Thyroid gland (tissue), 4 donors: Measurements from ENCODE around the gene MUC3A. TPM values are rescaled to one million over a fixed set of nuclear protein-coding genes. Genes with fewer than 3 reads are reported as not detected.
"Not testable (repeated sequence)": the region's sequence is repeated elsewhere in the genome, so short reads cannot be mapped to it uniquely, and the experiment has no call there.

Experiments used
- DNase-seq, 2 donors: peaks; one replicate each; pipeline ENCODE4 v3.0.0-alpha.2; 2019
- H3K27ac ChIP-seq, 3 donors: fragments of 200-600 bp; sonication (generic); 1 replicate in 2 of 3; 2 replicates in 1 of 3; pipeline ENCODE4 v1.5.1; 2016 to 2019; ENCODE audit warnings: mild to moderate bottlenecking in 1 of 3, moderate library complexity in 1 of 3
- H3K27me3 ChIP-seq: fragments of 200-600 bp; sonication (generic); one replicate; pipeline ENCODE4 v1.5.1; 2019
- H3K36me3 ChIP-seq, 2 donors: fragments of 200-600 bp; sonication (generic); one replicate each; pipeline ENCODE4 v1.5.1; 2016 to 2019
- H3K4me1 ChIP-seq, 2 donors: fragments of 200-600 bp; sonication (generic); one replicate each; pipeline ENCODE4 v1.5.1; 2017 to 2019
- H3K4me3 ChIP-seq, 3 donors: fragments of 200-600 bp; sonication (generic); replicated peaks in 1 of 3; 1 replicate in 2 of 3; 2 replicates in 1 of 3; pipeline ENCODE4 v1.5.1; 2016; ENCODE audit warnings: mild to moderate bottlenecking in 1 of 3
- H3K9me3 ChIP-seq: fragments of 200-600 bp; sonication (generic); one replicate; pipeline ENCODE4 v1.5.1; 2017
- POLR2A ChIP-seq, 2 donors: fragments of 450-650 bp; IDR thresholded peaks; one replicate each; pipeline ENCODE4 v1.6.1; 2017; ENCODE audit warnings: antibody characterized with exemption in 2 of 2, mild to moderate bottlenecking in 2 of 2, moderate library complexity in 1 of 2
- WGBS, 2 donors: methylation state at CpG; one replicate each; pipeline ENCODE4 v1.1.5; 2017; 5-methylcytosine and 5-hydroxymethylcytosine counted together
- intact Hi-C: fragments of 100-400 bp; cut with DNase I; formaldehyde crosslinking; loops from one replicate; pipeline ENCODE4 v1.15.1; 2023
- total RNA-seq, 4 donors: library from RNA; depleted of rRNA; stranded (reverse); fragments of >200 nt; gene quantifications; one replicate each; pipeline ENCODE4 v1.2.3, GENCODE V29; 2016
- TF ChIP-seq, protein P1 (sequence below), 6 experiments: fragments of 200-600 bp in 3 of 6; fragments of 450-650 bp in 3 of 6; sonication (generic) in 3 of 6; IDR thresholded peaks; one replicate each; pipeline ENCODE4 v1.5.1; 2016 to 2019; ENCODE audit warnings: antibody characterized with exemption in 6 of 6, mild to moderate bottlenecking in 2 of 6, inconsistent platforms in 1 of 6, moderate library complexity in 1 of 6

The MUC3A gene
- total RNA-seq, 4 donors from 2014 or later, result under 0.01 to 0.29 (median 0.22) TPM

DNA sequence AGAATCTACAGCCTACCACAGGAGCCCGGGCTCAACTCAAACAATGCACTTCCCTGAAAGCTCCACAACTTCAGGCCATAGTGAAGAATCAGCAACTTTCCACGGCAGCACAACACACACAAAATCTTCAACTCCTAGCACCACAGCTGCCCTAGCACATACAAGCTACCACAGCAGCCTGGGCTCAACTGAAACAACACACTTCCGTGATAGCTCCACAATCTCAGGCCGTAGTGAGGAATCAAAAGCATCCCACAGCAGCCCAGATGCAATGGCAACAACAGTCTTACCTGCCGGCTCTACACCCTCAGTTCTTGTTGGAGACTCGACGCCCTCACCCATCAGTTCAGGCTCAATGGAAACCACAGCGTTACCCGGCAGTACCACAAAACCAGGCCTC lies 42.3 kb downstream of the MUC3A start:
- Histone ChIP-seq H3K4me1 (no peaks in the 10 kb centered on the region), H3K9me3 (no peaks in the 10 kb centered on the region), H3K36me3 (no peaks in the 10 kb centered on the region), H3K27ac (no peak overlapping the region), H3K4me3 (no peak overlapping the region), H3K27me3 (no peaks in the 10 kb centered on the region)
- 86 to 88% methylated on average over 9 of the region's 9 CpGs for WGBS, 2 donors
- intact Hi-C loops, result no loop called here
- no peak for DNase-seq
- TF ChIP-seq POLR2A (IDR thresholded peaks at IDR 0.05), result no peak
- TF ChIP-seq, protein P1, sequence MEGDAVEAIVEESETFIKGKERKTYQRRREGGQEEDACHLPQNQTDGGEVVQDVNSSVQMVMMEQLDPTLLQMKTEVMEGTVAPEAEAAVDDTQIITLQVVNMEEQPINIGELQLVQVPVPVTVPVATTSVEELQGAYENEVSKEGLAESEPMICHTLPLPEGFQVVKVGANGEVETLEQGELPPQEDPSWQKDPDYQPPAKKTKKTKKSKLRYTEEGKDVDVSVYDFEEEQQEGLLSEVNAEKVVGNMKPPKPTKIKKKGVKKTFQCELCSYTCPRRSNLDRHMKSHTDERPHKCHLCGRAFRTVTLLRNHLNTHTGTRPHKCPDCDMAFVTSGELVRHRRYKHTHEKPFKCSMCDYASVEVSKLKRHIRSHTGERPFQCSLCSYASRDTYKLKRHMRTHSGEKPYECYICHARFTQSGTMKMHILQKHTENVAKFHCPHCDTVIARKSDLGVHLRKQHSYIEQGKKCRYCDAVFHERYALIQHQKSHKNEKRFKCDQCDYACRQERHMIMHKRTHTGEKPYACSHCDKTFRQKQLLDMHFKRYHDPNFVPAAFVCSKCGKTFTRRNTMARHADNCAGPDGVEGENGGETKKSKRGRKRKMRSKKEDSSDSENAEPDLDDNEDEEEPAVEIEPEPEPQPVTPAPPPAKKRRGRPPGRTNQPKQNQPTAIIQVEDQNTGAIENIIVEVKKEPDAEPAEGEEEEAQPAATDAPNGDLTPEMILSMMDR (IDR thresholded peaks at IDR 0.05), result no peak

DNA sequence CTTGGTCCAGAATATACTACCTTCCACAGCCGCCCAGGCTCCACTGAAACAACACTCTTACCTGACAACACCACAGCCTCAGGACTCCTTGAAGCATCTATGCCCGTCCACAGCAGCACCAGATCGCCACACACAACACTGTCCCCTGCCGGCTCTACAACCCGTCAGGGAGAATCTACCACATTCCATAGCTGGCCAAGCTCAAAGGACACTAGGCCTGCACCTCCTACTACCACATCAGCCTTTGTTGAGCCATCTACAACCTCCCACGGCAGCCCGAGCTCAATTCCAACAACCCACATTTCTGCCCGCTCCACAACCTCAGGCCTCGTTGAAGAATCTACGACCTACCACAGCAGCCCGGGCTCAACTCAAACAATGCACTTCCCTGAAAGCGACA lies 42.9 kb downstream of the MUC3A start:
- H3K27ac ChIP-seq, DNase-seq, H3K9me3 ChIP-seq, H3K4me1 ChIP-seq, H3K4me3 ChIP-seq, H3K36me3 ChIP-seq, H3K27me3 ChIP-seq, intact Hi-C loops: not testable (repeated sequence)
- WGBS, 2 donors, result 76 to 77% methylated on average over 12 of the region's 12 CpGs

DNA sequence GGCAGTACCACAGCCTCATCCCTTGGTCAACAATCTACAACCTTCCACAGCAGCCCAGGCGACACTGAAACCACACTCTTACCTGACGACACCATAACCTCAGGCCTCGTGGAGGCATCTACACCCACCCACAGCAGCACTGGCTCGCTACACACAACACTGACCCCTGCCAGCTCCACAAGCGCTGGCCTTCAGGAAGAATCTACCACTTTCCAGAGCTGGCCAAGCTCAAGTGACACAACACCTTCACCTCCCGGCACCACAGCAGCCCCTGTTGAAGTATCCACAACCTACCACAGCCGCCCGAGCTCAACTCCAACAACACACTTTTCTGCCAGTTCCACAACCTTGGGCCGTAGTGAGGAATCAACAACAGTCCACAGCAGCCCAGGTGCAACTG lies 45.3 kb downstream of the MUC3A start:
- intact Hi-C loops, H3K9me3 ChIP-seq, H3K27me3 ChIP-seq, DNase-seq, H3K27ac ChIP-seq, H3K4me1 ChIP-seq, H3K4me3 ChIP-seq, H3K36me3 ChIP-seq: not testable (repeated sequence)
- WGBS, 2 donors, result no CpG with 5 or more reads among the region's 9 CpGs

DNA sequence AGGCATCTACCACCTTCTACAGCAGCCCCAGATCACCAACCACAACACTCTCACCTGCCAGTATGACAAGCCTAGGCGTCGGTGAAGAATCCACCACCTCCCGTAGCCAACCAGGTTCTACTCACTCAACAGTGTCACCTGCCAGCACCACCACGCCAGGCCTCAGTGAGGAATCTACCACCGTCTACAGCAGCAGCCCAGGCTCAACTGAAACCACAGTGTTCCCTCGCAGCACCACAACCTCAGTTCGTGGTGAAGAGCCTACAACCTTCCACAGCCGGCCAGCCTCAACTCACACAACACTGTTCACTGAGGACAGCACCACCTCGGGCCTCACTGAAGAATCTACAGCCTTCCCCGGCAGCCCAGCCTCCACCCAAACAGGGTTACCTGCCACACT lies 49.2 kb downstream of the MUC3A start:
- H3K4me3 ChIP-seq, DNase-seq, H3K9me3 ChIP-seq, H3K27ac ChIP-seq, H3K36me3 ChIP-seq, intact Hi-C loops, H3K4me1 ChIP-seq, H3K27me3 ChIP-seq: not testable (repeated sequence)
- WGBS, 2 donors, result 87 to 89% methylated on average over 5 to 6 of the region's 10 CpGs

DNA sequence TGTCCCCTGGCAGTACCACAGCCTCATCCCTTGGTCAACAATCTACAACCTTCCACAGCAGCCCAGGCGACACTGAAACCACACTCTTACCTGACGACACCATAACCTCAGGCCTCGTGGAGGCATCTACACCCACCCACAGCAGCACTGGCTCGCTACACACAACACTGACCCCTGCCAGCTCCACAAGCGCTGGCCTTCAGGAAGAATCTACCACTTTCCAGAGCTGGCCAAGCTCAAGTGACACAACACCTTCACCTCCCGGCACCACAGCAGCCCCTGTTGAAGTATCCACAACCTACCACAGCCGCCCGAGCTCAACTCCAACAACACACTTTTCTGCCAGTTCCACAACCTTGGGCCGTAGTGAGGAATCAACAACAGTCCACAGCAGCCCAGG lies 50.0 kb downstream of the MUC3A start:
- H3K9me3 ChIP-seq, H3K36me3 ChIP-seq, H3K4me3 ChIP-seq, H3K27ac ChIP-seq, DNase-seq, H3K27me3 ChIP-seq, intact Hi-C loops, H3K4me1 ChIP-seq: not testable (repeated sequence)
- WGBS, 2 donors, result no CpG with 5 or more reads among the region's 9 CpGs

DNA sequence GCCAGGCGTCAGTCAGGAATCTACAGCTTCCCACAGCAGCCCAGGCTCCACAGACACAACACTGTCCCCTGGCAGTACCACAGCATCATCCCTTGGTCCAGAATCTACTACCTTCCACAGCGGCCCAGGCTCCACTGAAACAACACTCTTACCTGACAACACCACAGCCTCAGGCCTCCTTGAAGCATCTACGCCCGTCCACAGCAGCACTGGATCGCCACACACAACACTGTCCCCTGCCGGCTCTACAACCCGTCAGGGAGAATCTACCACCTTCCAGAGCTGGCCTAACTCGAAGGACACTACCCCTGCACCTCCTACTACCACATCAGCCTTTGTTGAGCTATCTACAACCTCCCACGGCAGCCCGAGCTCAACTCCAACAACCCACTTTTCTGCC lies 50.7 kb downstream of the MUC3A start:
- DNase-seq, H3K4me1 ChIP-seq, H3K9me3 ChIP-seq, H3K27me3 ChIP-seq, H3K4me3 ChIP-seq, H3K36me3 ChIP-seq, intact Hi-C loops, H3K27ac ChIP-seq: not testable (repeated sequence)
- WGBS, 2 donors, result 81 to 88% methylated on average over 9 to 10 of the region's 10 CpGs

DNA sequence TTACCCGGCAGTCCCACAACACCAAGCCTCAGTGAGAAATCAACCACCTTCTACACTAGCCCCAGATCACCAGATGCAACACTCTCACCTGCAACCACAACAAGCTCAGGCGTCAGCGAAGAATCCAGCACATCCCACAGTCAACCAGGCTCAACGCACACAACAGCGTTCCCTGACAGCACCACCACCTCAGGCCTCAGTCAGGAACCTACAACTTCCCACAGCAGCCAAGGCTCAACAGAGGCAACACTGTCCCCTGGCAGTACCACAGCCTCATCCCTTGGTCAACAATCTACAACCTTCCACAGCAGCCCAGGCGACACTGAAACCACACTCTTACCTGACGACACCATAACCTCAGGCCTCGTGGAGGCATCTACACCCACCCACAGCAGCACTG lies 53.0 kb downstream of the MUC3A start:
- H3K4me1 ChIP-seq, H3K36me3 ChIP-seq, intact Hi-C loops, H3K27me3 ChIP-seq, DNase-seq, H3K27ac ChIP-seq, H3K9me3 ChIP-seq, H3K4me3 ChIP-seq: not testable (repeated sequence)
- 83 to 100% methylated on average over 1 to 2 of the region's 8 CpGs for WGBS, 2 donors

DNA sequence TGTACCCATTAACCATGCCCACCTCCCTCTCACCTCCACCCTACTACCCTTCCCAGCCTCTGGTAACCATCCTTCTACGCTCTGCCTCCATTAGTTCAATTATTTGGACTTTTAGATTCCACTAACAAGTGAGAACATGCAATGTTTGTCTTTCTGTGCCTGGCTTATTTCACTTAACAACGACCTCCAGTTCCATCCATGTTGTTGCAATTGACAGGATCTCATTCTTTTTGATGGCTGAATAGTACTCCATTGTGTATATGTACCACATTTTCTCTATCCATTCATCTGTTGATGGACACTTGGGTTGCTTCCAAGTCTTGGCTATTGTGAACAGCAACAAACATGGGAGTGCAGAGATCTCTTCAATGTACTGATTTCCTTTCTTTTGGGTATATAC lies 58.0 kb downstream of the MUC3A start:
- H3K4me3 ChIP-seq, H3K27me3 ChIP-seq, intact Hi-C loops, DNase-seq, H3K4me1 ChIP-seq, H3K36me3 ChIP-seq, H3K9me3 ChIP-seq, H3K27ac ChIP-seq: not testable (repeated sequence)
- 69 to 77% methylated on average over 2 of the region's 2 CpGs for WGBS, 2 donors

DNA sequence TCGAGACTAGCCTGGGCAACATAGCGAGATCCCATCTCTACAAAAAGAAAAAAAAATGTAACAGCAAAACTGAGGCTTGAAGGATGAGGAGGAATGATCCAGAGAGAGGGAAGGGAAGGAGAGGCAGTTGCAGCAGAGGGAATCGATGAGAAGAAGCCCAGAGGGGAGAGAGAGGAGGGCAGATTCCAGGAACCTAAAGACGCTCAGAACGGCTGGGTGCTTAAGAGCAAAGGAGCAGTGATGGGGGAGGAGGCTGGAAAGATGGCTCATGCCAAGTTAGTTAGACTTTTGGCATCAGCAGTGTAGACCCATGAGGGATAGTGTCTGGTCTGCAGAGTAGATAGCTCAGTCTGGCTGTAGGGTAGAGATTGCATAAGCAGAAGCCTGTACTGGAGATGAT lies 60.3 kb downstream of the MUC3A start:
- TF ChIP-seq, protein P1 (IDR thresholded peaks at IDR 0.05), result no peak
- no peak for TF ChIP-seq POLR2A (IDR thresholded peaks at IDR 0.05)
- 70 to 71% methylated on average over 5 of the region's 5 CpGs for WGBS, 2 donors
- Histone ChIP-seq H3K4me1 (no peaks in the 10 kb centered on the region), H3K36me3 (no peaks in the 10 kb centered on the region), H3K4me3 (no peak overlapping the region), H3K27me3 (no peaks in the 10 kb centered on the region), H3K27ac (no peak overlapping the region), H3K9me3 (no peaks in the 10 kb centered on the region)
- DNase-seq, result no peak
- intact Hi-C loops, result no loop called here
